ENCODE measurements around the gene REN.

REN gene

GRCh38 chr1:204166219-204166618, at the start of gene REN:
REN (minus strand) TSS chr1:204166337; CDS start chr1:204166293, 44 bp downstream.
- DNase-seq = no peak

- peak; percentile 81 for DNase-seq
Observed at GRCh38 chr1:204213668-204214662, 47.8 kb upstream of the REN start, which contains the start of gene GOLT1A. GOLT1A (minus strand) TSS chr1:204213988; CDS start chr1:204213906, 82 bp downstream.

GRCh38 chr1:204212715-204213114, 46.6 kb upstream of the REN start:
- DNase-seq = no peak

- DNase-seq = no peak
Observed at GRCh38 chr1:204211046-204211445, 44.9 kb upstream of the REN start.

GRCh38 chr1:204207136-204207616, 41.0 kb upstream of the REN start:
- DNase-seq = peak; percentile 55

- DNase-seq = no peak
Observed at GRCh38 chr1:204206121-204206520, 40.0 kb upstream of the REN start.

GRCh38 chr1:204205486-204205885, 39.3 kb upstream of the REN start:
- no peak for DNase-seq

- no peak for DNase-seq
Observed at GRCh38 chr1:204204944-204205343, 38.8 kb upstream of the REN start.

GRCh38 chr1:204203206-204203767, 37.1 kb upstream of the REN start:
- DNase-seq = no peak

- no peak for DNase-seq
Observed at GRCh38 chr1:204202481-204202880, 36.3 kb upstream of the REN start.

- DNase-seq = no peak
Observed at GRCh38 chr1:204201348-204202040, 35.4 kb upstream of the REN start.

- DNase-seq = no peak
Observed at GRCh38 chr1:204199579-204199978, 33.4 kb upstream of the REN start.

GRCh38 chr1:204198348-204199340, 32.5 kb upstream of the REN start:
- no peak for DNase-seq

- no peak for DNase-seq
Observed at GRCh38 chr1:204197068-204197467, 30.9 kb upstream of the REN start.

GRCh38 chr1:204196068-204196795, 30.1 kb upstream of the REN start, which contains the start of gene KISS1:
KISS1 (minus strand) TSS chr1:204196491; CDS start chr1:204192876, 3,615 bp downstream.
- DNase-seq = no peak

- DNase-seq = no peak
Observed at GRCh38 chr1:204194771-204195170, 28.6 kb upstream of the REN start.

- DNase-seq = no peak
Observed at GRCh38 chr1:204194080-204194479, 27.9 kb upstream of the REN start.

- no peak for DNase-seq
Observed at GRCh38 chr1:204192589-204193352, 26.6 kb upstream of the REN start.

GRCh38 chr1:204192046-204192445, 25.9 kb upstream of the REN start:
- peak; percentile 19 for DNase-seq

GRCh38 chr1:204191456-204191855, 25.3 kb upstream of the REN start:
- no peak for DNase-seq
